Mucosa of descending colon (tissue), 3 donors: ENCODE data around the gene CEACAM1. TPM values are rescaled to one million over a fixed set of nuclear protein-coding genes. Genes with fewer than 3 reads are reported as not detected.
"Not testable (repeated sequence)": the region's sequence is repeated elsewhere in the genome, so short reads cannot be mapped to it uniquely, and the experiment has no call there.

ENCODE experiments used
- ATAC-seq: fragments of 200-7000 bp; cut with Tn5 transposase; one replicate; pipeline ENCODE4 v1.9.1; 2020; ENCODE audit warnings: mild to moderate bottlenecking, moderate library complexity
- DNase-seq, 3 donors: peaks; one replicate each; pipeline ENCODE4 v3.0.0-alpha.2; 2020
- H3K36me3 ChIP-seq: fragments of 200-600 bp; one replicate; pipeline ENCODE4 v1.8.0; 2021; ENCODE audit warnings: low read depth, mild to moderate bottlenecking
- H3K4me1 ChIP-seq: fragments of 200-600 bp; one replicate; pipeline ENCODE4 v1.8.0; 2021; ENCODE audit warnings: low read depth, mild to moderate bottlenecking
- H3K4me3 ChIP-seq: fragments of 200-600 bp; one replicate; pipeline ENCODE4 v1.8.0; 2021; ENCODE audit warnings: mild to moderate bottlenecking
- H3K9me3 ChIP-seq: fragments of 200-600 bp; one replicate; pipeline ENCODE4 v1.8.0; 2021; ENCODE audit warnings: mild to moderate bottlenecking
- CTCF ChIP-seq: fragments of 200-600 bp; IDR thresholded peaks from one replicate; pipeline ENCODE4 v1.8.0; 2022; ENCODE audit warnings: antibody characterized with exemption, mild to moderate bottlenecking
- intact Hi-C, 2 donors: fragments of 100-400 bp; cut with DNase I in 1 of 2; cut with micrococcal nuclease in 1 of 2; formaldehyde crosslinking; loops; one replicate each; pipeline versions ENCODE4 v1.11.0 to v1.11.1; 2022; cut with DNase I, micrococcal nuclease
- total RNA-seq, 3 donors: library from RNA; stranded (reverse); fragmentation: NEBNext Ultra II Directional in 2 of 3; extraction: Animal tissue kit (Norgen Biotek cat#: 25700) in 2 of 3; gene quantifications; one replicate each; pipeline versions ENCODE4 v1.2.1 to v1.2.4, GENCODE V29; 2021 to 2023
- donor health status: DM: no; HTN: no; CAD: no; lungs with moderate emphysema.
- donor health status: DM: no; HTN: no; CAD: no.
- donor health status: DM: no; HTN: yes; CAD: no.

Gene CEACAM1
- total RNA-seq, 3 donors from 2014 or later = 591 to 2,323 (median 1,343) TPM

- Histone ChIP-seq H3K4me3 (no peak overlapping the region), H3K9me3 (no peaks in the 10 kb centered on the region), H3K4me1 (no peaks in the 10 kb centered on the region), H3K36me3 (no peaks in the 10 kb centered on the region)
- ATAC-seq (no peak), DNase-seq (no peak)
- no peak for TF ChIP-seq CTCF
- intact Hi-C loops = no loop called here
Observed at GRCh38 chr19:42560731-42561130, 32.5 kb upstream of the CEACAM1 start.

GRCh38 chr19:42558450-42559150 is 30.3 kb upstream of the CEACAM1 start:
- DNase-seq (no peak), ATAC-seq (no peak)
- Histone ChIP-seq H3K9me3 (no peaks in the 10 kb centered on the region), H3K4me3 (no peak overlapping the region), H3K4me1 (no peaks in the 10 kb centered on the region), H3K36me3 (no peaks in the 10 kb centered on the region)
- TF ChIP-seq CTCF = no peak
- intact Hi-C loops = no loop called here

- H3K4me3 ChIP-seq, H3K9me3 ChIP-seq, H3K4me1 ChIP-seq, ATAC-seq, DNase-seq, intact Hi-C loops, H3K36me3 ChIP-seq: not testable (repeated sequence)
Observed at GRCh38 chr19:42557386-42557871, 29.1 kb upstream of the CEACAM1 start.

GRCh38 chr19:42555801-42556200 is 27.5 kb upstream of the CEACAM1 start:
- no peak for TF ChIP-seq CTCF
- Histone ChIP-seq H3K36me3 (no peaks in the 10 kb centered on the region), H3K4me1 (no peaks in the 10 kb centered on the region), H3K4me3 (no peak overlapping the region), H3K9me3 (no peaks in the 10 kb centered on the region)
- ATAC-seq (no peak), DNase-seq (peak in 1 of 3 donors; percentile 25)
- intact Hi-C loops = no loop called here

- ATAC-seq (peak; percentile 50), DNase-seq (peak in 1 of 3 donors; percentile 40)
- H3K36me3 ChIP-seq = no peaks in the 10 kb centered on the region
- intact Hi-C loops = no loop called here
- no peak for TF ChIP-seq CTCF
- no peaks in the 10 kb centered on the region for H3K4me1 ChIP-seq
- no peak overlapping the region for H3K4me3 ChIP-seq
- no peaks in the 10 kb centered on the region for H3K9me3 ChIP-seq
Observed at GRCh38 chr19:42555317-42555716, 27.0 kb upstream of the CEACAM1 start.

- H3K36me3 ChIP-seq = no peaks in the 10 kb centered on the region
- peaks cover under 1% of the 10 kb centered on the region for H3K9me3 ChIP-seq
- ATAC-seq = no peak
- intact Hi-C loops = no loop called here
- DNase-seq = peak in 1 of 3 donors; percentile 39
- no peak overlapping the region for H3K4me3 ChIP-seq
- TF ChIP-seq CTCF = no peak
- H3K4me1 ChIP-seq = no peaks in the 10 kb centered on the region
Observed at GRCh38 chr19:42554046-42554575, 25.8 kb upstream of the CEACAM1 start.
